Liver (tissue), 9 donors: ENCODE measurements around the gene PLCD1. TPM values are rescaled to one million over a fixed set of nuclear protein-coding genes. Genes with fewer than 3 reads are reported as not detected.

Experiments used
- DNase-seq: peaks from one replicate; pipeline ENCODE4 v3.0.0-alpha.2; 2017; ENCODE audit warnings: low spot score
- H3K27ac ChIP-seq, 2 donors: one replicate each; pipeline ENCODE4 v1.7.0; 2013; ENCODE audit warnings: inconsistent platforms in 2 of 2, low read length in 2 of 2, control low read depth in 1 of 2, low read depth in 1 of 2, mild to moderate bottlenecking in 1 of 2
- H3K27me3 ChIP-seq, 4 donors: one replicate each; pipeline versions ENCODE4 v1.6.1 to v1.7.0; 2013; ENCODE audit warnings: low read length in 3 of 4, inconsistent platforms in 1 of 4, mild to moderate bottlenecking in 1 of 4, moderate library complexity in 1 of 4; ENCODE audit not compliant: control insufficient read depth in 4 of 4, insufficient read depth in 4 of 4
- H3K36me3 ChIP-seq, 4 donors: one replicate each; pipeline versions ENCODE4 v1.6.1 to v1.7.0; 2013; ENCODE audit warnings: low read length in 3 of 4, mild to moderate bottlenecking in 3 of 4, low read depth in 1 of 4, moderate library complexity in 1 of 4; ENCODE audit not compliant: control insufficient read depth in 4 of 4, insufficient read depth in 3 of 4
- H3K4me1 ChIP-seq, 4 donors: one replicate each; pipeline versions ENCODE4 v1.6.1 to v1.7.0; 2013; ENCODE audit warnings: low read length in 3 of 4, mild to moderate bottlenecking in 3 of 4, moderate library complexity in 1 of 4; ENCODE audit not compliant: control insufficient read depth in 4 of 4, insufficient read depth in 4 of 4
- H3K4me3 ChIP-seq, 3 donors: one replicate each; pipeline versions ENCODE4 v1.6.1 to v1.7.0; 2013; ENCODE audit warnings: low read length in 3 of 3, control low read depth in 1 of 3, low read depth in 1 of 3, mild to moderate bottlenecking in 1 of 3
- H3K9ac ChIP-seq, 2 donors: one replicate each; pipeline ENCODE4 v1.7.0; 2013; ENCODE audit warnings: low read length in 2 of 2, mild to moderate bottlenecking in 2 of 2, moderate library complexity in 2 of 2, control low read depth in 1 of 2, low read depth in 1 of 2
- H3K9me3 ChIP-seq, 4 donors: one replicate each; pipeline versions ENCODE4 v1.6.1 to v1.7.0; 2013; ENCODE audit warnings: low read length in 3 of 4; ENCODE audit not compliant: control insufficient read depth in 4 of 4
- EGR1 ChIP-seq, 2 donors: IDR thresholded peaks; 2 replicates each; pipeline ENCODE4 v1.6.1; 2016 to 2018; ENCODE audit warnings: antibody characterized with exemption in 2 of 2, low read depth in 2 of 2
- FOXA1 ChIP-seq: IDR thresholded peaks from 2 replicates; pipeline ENCODE4 v1.6.1; 2016; ENCODE audit warnings: antibody characterized with exemption
- FOXA2 ChIP-seq: IDR thresholded peaks from 2 replicates; pipeline ENCODE4 v1.6.1; 2016; ENCODE audit warnings: antibody characterized with exemption
- GABPA ChIP-seq, 2 donors: IDR thresholded peaks in 1 of 2; conservative IDR thresholded peaks in 1 of 2; 2 replicates each; pipeline ENCODE4 v1.6.1; 2016; ENCODE audit warnings: antibody characterized with exemption in 2 of 2, mild to moderate bottlenecking in 1 of 2, moderate library complexity in 1 of 2
- HNF4A ChIP-seq, 2 donors: conservative IDR thresholded peaks; 2 replicates each; pipeline ENCODE4 v1.6.1; 2016; ENCODE audit warnings: antibody characterized with exemption in 2 of 2, mild to moderate bottlenecking in 2 of 2
- HNF4G ChIP-seq: IDR thresholded peaks from 2 replicates; pipeline ENCODE4 v1.6.1; 2016; ENCODE audit warnings: antibody characterized with exemption
- JUND ChIP-seq, 2 donors: IDR thresholded peaks; 2 replicates each; pipeline ENCODE4 v1.6.1; 2016; ENCODE audit warnings: antibody characterized with exemption in 2 of 2
- NR2F2 ChIP-seq: IDR thresholded peaks from 2 replicates; pipeline ENCODE4 v1.6.1; 2016; ENCODE audit warnings: antibody characterized with exemption
- RAD21 ChIP-seq, 2 donors: IDR thresholded peaks; 2 replicates each; pipeline ENCODE4 v1.6.1; 2016; ENCODE audit warnings: antibody characterized with exemption in 2 of 2, mild to moderate bottlenecking in 2 of 2
- RXRA ChIP-seq, 2 donors: IDR thresholded peaks; 2 replicates each; pipeline ENCODE4 v1.6.1; 2017 to 2018; ENCODE audit warnings: antibody characterized with exemption in 2 of 2, mild to moderate bottlenecking in 1 of 2
- SP1 ChIP-seq: IDR thresholded peaks from 2 replicates; pipeline ENCODE4 v1.6.1; 2018; ENCODE audit warnings: antibody characterized with exemption, mild to moderate bottlenecking
- YY1 ChIP-seq: IDR thresholded peaks from 2 replicates; pipeline ENCODE4 v1.6.1; 2016; ENCODE audit warnings: antibody characterized with exemption, mild to moderate bottlenecking
- WGBS: extraction: QIAGEN DNeasy Blood & Tissue Kit; methylation state at CpG from one replicate; pipeline ENCODE4 v1.1.7; 2013; 5-methylcytosine and 5-hydroxymethylcytosine counted together
- polyA plus RNA-seq, 2 donors: library from polyadenylated mRNA; stranded (reverse) in 1 of 2; unstranded in 1 of 2; fragments of 200-250 nt in 1 of 2; fragments of >200 nt in 1 of 2; fragmentation: Nextera tagmentation in 1 of 2; extraction: Ambion mirVana in 1 of 2; gene quantifications; one replicate each; pipeline versions ENCODE4 v1.2.1 to v1.2.3, GENCODE V29; 2013 to 2015
- total RNA-seq, 2 donors: library from RNA; depleted of rRNA; stranded (reverse); fragments of >200 nt; gene quantifications; one replicate each; pipeline ENCODE4 v1.2.3, GENCODE V29; 2014
- TF ChIP-seq, protein P1 (sequence below): fragments of 150-350 bp; IDR thresholded peaks from 2 replicates; pipeline ENCODE4 v1.5.1; 2017; ENCODE audit warnings: improper control_type of control experiment, low read depth, low read length; ENCODE audit not compliant: missing input control
- TF ChIP-seq, protein P2 (sequence below): IDR thresholded peaks from 2 replicates; pipeline ENCODE4 v1.6.1; 2016; ENCODE audit warnings: antibody characterized with exemption
- TF ChIP-seq, protein P3 (sequence below): IDR thresholded peaks from 2 replicates; pipeline ENCODE4 v1.6.1; 2016; ENCODE audit warnings: antibody characterized with exemption, mild to moderate bottlenecking
- TF ChIP-seq, protein P4 (sequence below): IDR thresholded peaks from 2 replicates; pipeline ENCODE4 v1.6.1; 2016; ENCODE audit warnings: antibody characterized with exemption
- donor health status: healthy.
- donor health status: healthy.
- donor health status: healthy.
- donor health status: healthy.
- donor health status: healthy.

The PLCD1 gene
- total and polyA plus RNA-seq, 4 donors: 6.7 to 10.5 (median 9.1) TPM

DNA sequence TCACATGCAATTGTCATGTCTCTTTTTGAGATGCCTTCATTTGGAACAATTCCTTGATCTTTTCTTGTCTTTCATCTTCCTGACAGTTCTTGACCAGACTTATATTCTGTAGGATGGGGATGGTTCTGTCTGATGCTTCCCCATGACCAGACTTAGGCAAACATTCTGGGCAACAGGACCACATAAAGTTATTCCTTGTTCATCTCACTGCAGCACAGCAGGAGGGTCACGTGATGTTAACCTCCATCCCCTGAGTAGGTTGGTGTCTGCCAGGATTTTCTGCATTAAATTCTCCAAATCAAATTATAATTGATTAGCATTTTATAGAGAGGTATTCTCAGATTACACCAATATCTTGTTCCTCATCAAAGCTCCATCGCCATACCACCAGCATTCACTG, 17.4 kb upstream of the PLCD1 start:
- Histone ChIP-seq H3K9ac (no peak overlapping the region), H3K27ac (no peak overlapping the region), H3K4me3 (no peak overlapping the region), H3K9me3 (no peaks in the 10 kb centered on the region), H3K36me3 (no peaks in the 10 kb centered on the region), H3K4me1 (no peaks in the 10 kb centered on the region), H3K27me3 (no peaks in the 10 kb centered on the region)
- 97% methylated on average over 2 of the region's 2 CpGs for WGBS
- TF ChIP-seq FOXA1 (no peak), RAD21 (IDR thresholded peaks at IDR 0.05) (no peak), EGR1 (IDR thresholded peaks at IDR 0.05; ENCODE audit: low read depth in 2 of 2) (no peak), FOXA2 (no peak)
- TF ChIP-seq, protein P1, sequence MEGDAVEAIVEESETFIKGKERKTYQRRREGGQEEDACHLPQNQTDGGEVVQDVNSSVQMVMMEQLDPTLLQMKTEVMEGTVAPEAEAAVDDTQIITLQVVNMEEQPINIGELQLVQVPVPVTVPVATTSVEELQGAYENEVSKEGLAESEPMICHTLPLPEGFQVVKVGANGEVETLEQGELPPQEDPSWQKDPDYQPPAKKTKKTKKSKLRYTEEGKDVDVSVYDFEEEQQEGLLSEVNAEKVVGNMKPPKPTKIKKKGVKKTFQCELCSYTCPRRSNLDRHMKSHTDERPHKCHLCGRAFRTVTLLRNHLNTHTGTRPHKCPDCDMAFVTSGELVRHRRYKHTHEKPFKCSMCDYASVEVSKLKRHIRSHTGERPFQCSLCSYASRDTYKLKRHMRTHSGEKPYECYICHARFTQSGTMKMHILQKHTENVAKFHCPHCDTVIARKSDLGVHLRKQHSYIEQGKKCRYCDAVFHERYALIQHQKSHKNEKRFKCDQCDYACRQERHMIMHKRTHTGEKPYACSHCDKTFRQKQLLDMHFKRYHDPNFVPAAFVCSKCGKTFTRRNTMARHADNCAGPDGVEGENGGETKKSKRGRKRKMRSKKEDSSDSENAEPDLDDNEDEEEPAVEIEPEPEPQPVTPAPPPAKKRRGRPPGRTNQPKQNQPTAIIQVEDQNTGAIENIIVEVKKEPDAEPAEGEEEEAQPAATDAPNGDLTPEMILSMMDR: no peak
- TF ChIP-seq, protein P2, sequence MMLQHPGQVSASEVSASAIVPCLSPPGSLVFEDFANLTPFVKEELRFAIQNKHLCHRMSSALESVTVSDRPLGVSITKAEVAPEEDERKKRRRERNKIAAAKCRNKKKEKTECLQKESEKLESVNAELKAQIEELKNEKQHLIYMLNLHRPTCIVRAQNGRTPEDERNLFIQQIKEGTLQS: no peak
- DNase-seq: no peak

DNA sequence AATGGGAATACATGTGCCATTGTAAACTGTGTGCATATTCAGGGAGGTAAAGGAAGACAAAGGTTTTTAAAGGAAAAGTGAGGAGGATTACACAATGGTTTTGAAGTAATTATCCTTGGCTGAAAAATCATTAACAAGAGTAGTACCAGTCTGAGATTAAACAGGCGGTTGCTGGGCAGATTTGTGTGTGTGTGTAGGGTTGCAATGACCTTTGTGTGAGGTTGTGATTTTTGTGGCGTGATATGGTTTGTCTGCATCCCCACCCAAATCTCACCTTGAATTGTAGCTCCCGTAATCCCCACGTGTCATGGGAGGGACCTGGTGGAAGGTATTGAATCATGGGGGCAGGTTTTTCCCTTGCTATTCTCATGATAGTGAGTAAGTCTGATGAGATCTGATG, 16.6 kb upstream of the PLCD1 start:
- no peaks in the 10 kb centered on the region for H3K27me3 ChIP-seq

DNA sequence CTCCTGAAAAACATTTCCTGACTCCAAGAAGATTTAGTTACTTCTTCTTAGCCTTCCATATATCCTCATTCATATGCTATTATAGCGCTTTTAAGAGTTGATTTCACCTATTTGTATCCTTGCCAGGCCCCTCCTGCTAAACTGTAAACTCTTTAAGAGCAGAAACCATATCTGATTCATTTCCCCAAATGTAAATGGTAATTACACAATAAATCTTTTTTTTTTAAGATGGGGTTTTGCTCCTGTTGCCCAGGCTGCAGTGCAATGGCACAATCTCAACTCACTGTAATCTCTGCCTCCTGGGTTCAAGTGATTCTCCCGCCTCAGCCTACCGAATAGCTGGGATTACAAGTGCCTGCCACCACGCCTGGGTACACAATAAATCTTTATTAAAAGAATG, 14.0 kb upstream of the PLCD1 start:
- 83% methylated on average over 4 of the region's 4 CpGs for WGBS
- DNase-seq: no peak
- no peaks in the 10 kb centered on the region for H3K27me3 ChIP-seq
- no peak overlapping the region for H3K4me3 ChIP-seq
- no peak overlapping the region for H3K9ac ChIP-seq
- peaks cover 0 to 8% (median 4%) of the 10 kb centered on the region in 4 donors for H3K4me1 ChIP-seq
- no peaks in the 10 kb centered on the region for H3K36me3 ChIP-seq
- no peak overlapping the region for H3K27ac ChIP-seq
- H3K9me3 ChIP-seq: no peaks in the 10 kb centered on the region
- TF ChIP-seq HNF4G (no peak), HNF4A (conservative IDR thresholded peaks at IDR 0.05) (no peak), RXRA (IDR thresholded peaks at IDR 0.05) (no peak), RAD21 (IDR thresholded peaks at IDR 0.05) (no peak), EGR1 (IDR thresholded peaks at IDR 0.05; ENCODE audit: low read depth in 2 of 2) (no peak), NR2F2 (no peak), JUND (IDR thresholded peaks at IDR 0.05) (no peak), FOXA1 (no peak), YY1 (no peak)
- TF ChIP-seq, protein P2: no peak
- TF ChIP-seq, protein P3, sequence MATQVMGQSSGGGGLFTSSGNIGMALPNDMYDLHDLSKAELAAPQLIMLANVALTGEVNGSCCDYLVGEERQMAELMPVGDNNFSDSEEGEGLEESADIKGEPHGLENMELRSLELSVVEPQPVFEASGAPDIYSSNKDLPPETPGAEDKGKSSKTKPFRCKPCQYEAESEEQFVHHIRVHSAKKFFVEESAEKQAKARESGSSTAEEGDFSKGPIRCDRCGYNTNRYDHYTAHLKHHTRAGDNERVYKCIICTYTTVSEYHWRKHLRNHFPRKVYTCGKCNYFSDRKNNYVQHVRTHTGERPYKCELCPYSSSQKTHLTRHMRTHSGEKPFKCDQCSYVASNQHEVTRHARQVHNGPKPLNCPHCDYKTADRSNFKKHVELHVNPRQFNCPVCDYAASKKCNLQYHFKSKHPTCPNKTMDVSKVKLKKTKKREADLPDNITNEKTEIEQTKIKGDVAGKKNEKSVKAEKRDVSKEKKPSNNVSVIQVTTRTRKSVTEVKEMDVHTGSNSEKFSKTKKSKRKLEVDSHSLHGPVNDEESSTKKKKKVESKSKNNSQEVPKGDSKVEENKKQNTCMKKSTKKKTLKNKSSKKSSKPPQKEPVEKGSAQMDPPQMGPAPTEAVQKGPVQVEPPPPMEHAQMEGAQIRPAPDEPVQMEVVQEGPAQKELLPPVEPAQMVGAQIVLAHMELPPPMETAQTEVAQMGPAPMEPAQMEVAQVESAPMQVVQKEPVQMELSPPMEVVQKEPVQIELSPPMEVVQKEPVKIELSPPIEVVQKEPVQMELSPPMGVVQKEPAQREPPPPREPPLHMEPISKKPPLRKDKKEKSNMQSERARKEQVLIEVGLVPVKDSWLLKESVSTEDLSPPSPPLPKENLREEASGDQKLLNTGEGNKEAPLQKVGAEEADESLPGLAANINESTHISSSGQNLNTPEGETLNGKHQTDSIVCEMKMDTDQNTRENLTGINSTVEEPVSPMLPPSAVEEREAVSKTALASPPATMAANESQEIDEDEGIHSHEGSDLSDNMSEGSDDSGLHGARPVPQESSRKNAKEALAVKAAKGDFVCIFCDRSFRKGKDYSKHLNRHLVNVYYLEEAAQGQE: no peak

More for the DNA sequence above, 16.6 kb upstream of the PLCD1 start:
- TF ChIP-seq HNF4G (no peak), RXRA (IDR thresholded peaks at IDR 0.05) (no peak), RAD21 (IDR thresholded peaks at IDR 0.05) (no peak), SP1 (no peak), HNF4A (conservative IDR thresholded peaks at IDR 0.05) (no peak), NR2F2 (no peak), YY1 (no peak), JUND (IDR thresholded peaks at IDR 0.05) (no peak), FOXA2 (no peak), GABPA (IDR thresholded peaks at IDR 0.05 in 1 of 2, conservative IDR thresholded peaks at IDR 0.05 in 1 of 2) (no peak), EGR1 (IDR thresholded peaks at IDR 0.05; ENCODE audit: low read depth in 2 of 2) (no peak)
- TF ChIP-seq, protein P2: no peak
- TF ChIP-seq, protein P1: no peak
- TF ChIP-seq, protein P4, sequence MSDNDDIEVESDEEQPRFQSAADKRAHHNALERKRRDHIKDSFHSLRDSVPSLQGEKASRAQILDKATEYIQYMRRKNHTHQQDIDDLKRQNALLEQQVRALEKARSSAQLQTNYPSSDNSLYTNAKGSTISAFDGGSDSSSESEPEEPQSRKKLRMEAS: no peak
- H3K9ac ChIP-seq: no peak overlapping the region
- no peaks in the 10 kb centered on the region for H3K4me1 ChIP-seq
- DNase-seq: no peak
- H3K36me3 ChIP-seq: no peaks in the 10 kb centered on the region
- H3K27ac ChIP-seq: no peak overlapping the region
- H3K4me3 ChIP-seq: no peak overlapping the region
- 92% methylated on average over 4 of the region's 4 CpGs for WGBS
- no peaks in the 10 kb centered on the region for H3K9me3 ChIP-seq
